ENCODE results near the gene RNF130. TPM values are rescaled to one million over a fixed set of nuclear protein-coding genes. Genes with fewer than 3 reads are reported as not detected.

Gene RNF130
- total RNA-seq, 1 donor from 2014 or later: 29.8 TPM

DNA sequence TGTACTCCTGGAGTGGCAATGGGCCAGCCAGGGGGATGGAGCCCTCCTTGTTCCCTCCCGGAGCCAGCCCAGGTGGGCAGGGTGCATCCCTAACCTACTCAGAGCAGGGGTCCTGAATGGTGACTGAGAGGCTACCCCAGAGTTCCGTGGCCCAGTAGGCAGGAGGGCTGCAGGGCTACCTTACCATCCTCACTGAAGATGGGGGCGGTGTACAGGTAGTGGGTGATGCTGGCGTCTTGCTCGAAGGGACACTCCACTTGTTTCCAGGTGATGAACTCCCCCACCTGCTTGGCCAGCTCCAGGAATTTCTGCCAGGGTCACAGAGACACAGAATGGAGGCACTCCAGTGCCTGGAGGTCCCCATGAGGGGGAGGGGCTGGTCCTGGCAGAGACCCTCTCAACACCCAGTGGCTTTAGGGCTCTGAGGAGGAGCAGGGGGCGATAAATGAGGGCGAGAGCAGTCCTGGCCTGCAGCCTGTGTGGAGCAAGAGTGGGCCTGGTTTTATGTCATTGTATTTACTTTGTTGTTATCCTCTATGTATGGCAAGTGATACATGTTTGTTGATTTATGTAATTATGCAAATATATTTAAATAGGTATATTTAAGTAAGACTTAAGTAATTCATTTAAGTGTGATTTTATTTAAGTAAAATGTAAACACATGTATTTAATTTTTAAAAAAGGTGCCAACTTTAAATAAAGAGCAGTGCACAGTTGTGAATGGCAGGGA lies 39.9 kb upstream of the RNF130 start:
- peaks cover 2% of the 10 kb centered on the region for H3K4me1 Mint-ChIP-seq (ENCODE audit: low read depth, unreplicated experiment)
- H3K9me3 ChIP-seq (ENCODE audit: insufficient read depth, low read depth, low read length): peaks cover 3% of the 10 kb centered on the region
- no peak for FAIRE-seq
- H2AFZ ChIP-seq (ENCODE audit: low read depth, low read length): no peak overlapping the region
- no peaks in the 10 kb centered on the region for H3K27me3 ChIP-seq (ENCODE audit: insufficient read depth, low read length)
- H3K27ac ChIP-seq (ENCODE audit: low read depth, low read length): no peak overlapping the region
- H3K4me1 ChIP-seq (ENCODE audit: insufficient read depth, low read length): no peaks in the 10 kb centered on the region
- H3K9ac ChIP-seq (ENCODE audit: low read length): no peak overlapping the region
- H3K36me3 Mint-ChIP-seq (ENCODE audit: low read depth, unreplicated experiment): no peaks in the 10 kb centered on the region
- H3K4me3 Mint-ChIP-seq (ENCODE audit: unreplicated experiment): no peak overlapping the region
- no peak overlapping the region for H3K4me3 ChIP-seq (ENCODE audit: insufficient read depth, low read depth, low read length)
- no peaks in the 10 kb centered on the region for H4K20me1 ChIP-seq (ENCODE audit: insufficient read depth, low read length)
- H3K27ac Mint-ChIP-seq (ENCODE audit: unreplicated experiment): no peak overlapping the region
- no peak for DNase-seq (ENCODE audit: low read depth)
- TF ChIP-seq EZH2 (IDR thresholded peaks at IDR 0.05; ENCODE audit: insufficient read depth, low read length): no peak
- TF ChIP-seq, protein P1, sequence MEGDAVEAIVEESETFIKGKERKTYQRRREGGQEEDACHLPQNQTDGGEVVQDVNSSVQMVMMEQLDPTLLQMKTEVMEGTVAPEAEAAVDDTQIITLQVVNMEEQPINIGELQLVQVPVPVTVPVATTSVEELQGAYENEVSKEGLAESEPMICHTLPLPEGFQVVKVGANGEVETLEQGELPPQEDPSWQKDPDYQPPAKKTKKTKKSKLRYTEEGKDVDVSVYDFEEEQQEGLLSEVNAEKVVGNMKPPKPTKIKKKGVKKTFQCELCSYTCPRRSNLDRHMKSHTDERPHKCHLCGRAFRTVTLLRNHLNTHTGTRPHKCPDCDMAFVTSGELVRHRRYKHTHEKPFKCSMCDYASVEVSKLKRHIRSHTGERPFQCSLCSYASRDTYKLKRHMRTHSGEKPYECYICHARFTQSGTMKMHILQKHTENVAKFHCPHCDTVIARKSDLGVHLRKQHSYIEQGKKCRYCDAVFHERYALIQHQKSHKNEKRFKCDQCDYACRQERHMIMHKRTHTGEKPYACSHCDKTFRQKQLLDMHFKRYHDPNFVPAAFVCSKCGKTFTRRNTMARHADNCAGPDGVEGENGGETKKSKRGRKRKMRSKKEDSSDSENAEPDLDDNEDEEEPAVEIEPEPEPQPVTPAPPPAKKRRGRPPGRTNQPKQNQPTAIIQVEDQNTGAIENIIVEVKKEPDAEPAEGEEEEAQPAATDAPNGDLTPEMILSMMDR (IDR thresholded peaks at IDR 0.05; ENCODE audit: insufficient read depth, low read depth, low read length): no peak
- peaks cover 9% of the 10 kb centered on the region for H3K9me3 Mint-ChIP-seq (ENCODE audit: unreplicated experiment)
- H3K27me3 Mint-ChIP-seq (ENCODE audit: low read depth, unreplicated experiment): peaks cover 2% of the 10 kb centered on the region
- no peak overlapping the region for H3K4me2 ChIP-seq (ENCODE audit: low read length)
- no peaks in the 10 kb centered on the region for H3K36me3 ChIP-seq (ENCODE audit: insufficient read depth, low read length)
- H3K79me2 ChIP-seq (ENCODE audit: insufficient read depth, low read length): no peaks in the 10 kb centered on the region

DNA sequence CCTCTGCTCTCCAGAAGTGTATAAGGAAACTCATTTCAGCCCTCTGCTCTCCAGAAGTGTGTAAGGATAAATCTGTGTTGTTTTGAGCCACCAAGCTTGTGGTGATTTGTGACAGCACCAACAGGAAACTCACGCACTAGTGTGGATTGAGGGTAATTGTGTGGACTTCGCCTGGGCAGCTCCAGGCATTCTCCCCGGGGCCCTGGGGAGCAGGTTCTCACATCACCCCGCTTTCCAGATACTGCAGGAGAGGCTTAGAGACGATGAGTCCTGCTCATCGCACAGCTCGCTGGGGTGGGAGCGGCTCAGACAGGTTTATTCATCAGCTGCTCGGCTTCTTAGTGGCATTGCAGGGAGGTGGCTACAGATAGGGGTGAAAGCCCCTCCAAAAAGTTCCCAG lies 38.4 kb upstream of the RNF130 start:
- H3K4me1 ChIP-seq (ENCODE audit: insufficient read depth, low read length): no peaks in the 10 kb centered on the region
- Mint-ChIP-seq H3K36me3 (ENCODE audit: low read depth, unreplicated experiment) (no peaks in the 10 kb centered on the region), H3K27me3 (ENCODE audit: low read depth, unreplicated experiment) (no peaks in the 10 kb centered on the region), H3K27ac (ENCODE audit: unreplicated experiment) (no peak overlapping the region), H3K4me1 (ENCODE audit: low read depth, unreplicated experiment) (no peaks in the 10 kb centered on the region), H3K4me3 (ENCODE audit: unreplicated experiment) (no peak overlapping the region), H3K9me3 (ENCODE audit: unreplicated experiment) (peaks cover 15% of the 10 kb centered on the region)
- H3K36me3 ChIP-seq (ENCODE audit: insufficient read depth, low read length): no peaks in the 10 kb centered on the region
- no peak overlapping the region for H3K4me3 ChIP-seq (ENCODE audit: insufficient read depth, low read depth, low read length)
- FAIRE-seq (no peak), DNase-seq (ENCODE audit: low read depth) (no peak)
- no peaks in the 10 kb centered on the region for H3K79me2 ChIP-seq (ENCODE audit: insufficient read depth, low read length)
- H3K27ac ChIP-seq (ENCODE audit: low read depth, low read length): no peak overlapping the region
- H4K20me1 ChIP-seq (ENCODE audit: insufficient read depth, low read length): no peaks in the 10 kb centered on the region
- peaks cover 6% of the 10 kb centered on the region for H3K9me3 ChIP-seq (ENCODE audit: insufficient read depth, low read depth, low read length)
- H3K9ac ChIP-seq (ENCODE audit: low read length): no peak overlapping the region
- TF ChIP-seq EZH2 (IDR thresholded peaks at IDR 0.05; ENCODE audit: insufficient read depth, low read length): no peak
- TF ChIP-seq, protein P1 (IDR thresholded peaks at IDR 0.05; ENCODE audit: insufficient read depth, low read depth, low read length): no peak
- H2AFZ ChIP-seq (ENCODE audit: low read depth, low read length): no peak overlapping the region
- H3K27me3 ChIP-seq (ENCODE audit: insufficient read depth, low read length): no peaks in the 10 kb centered on the region
- no peak overlapping the region for H3K4me2 ChIP-seq (ENCODE audit: low read length)

DNA sequence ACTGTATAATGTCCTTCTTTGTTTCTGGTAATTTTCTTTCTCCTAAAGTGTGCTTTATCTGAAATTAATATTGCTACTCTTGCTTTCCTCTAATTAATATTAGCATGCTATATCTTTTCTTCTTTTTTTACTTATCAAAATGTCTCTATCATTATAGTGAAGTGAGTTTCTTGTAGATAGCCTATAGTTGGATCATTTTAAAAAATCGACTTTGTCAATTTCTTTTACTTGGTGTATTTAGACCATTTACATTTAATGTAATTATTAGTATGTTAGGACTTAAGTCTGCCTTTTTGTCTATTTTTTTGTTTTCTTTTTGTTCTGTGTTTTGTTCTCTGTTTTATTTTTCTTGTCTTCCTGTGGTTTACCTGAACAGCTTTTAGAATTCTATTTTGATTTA lies 35.4 kb upstream of the RNF130 start:
- no peak for DNase-seq (ENCODE audit: low read depth)
- H3K27ac Mint-ChIP-seq (ENCODE audit: unreplicated experiment): no peak overlapping the region
- Histone ChIP-seq H3K9ac (ENCODE audit: low read length) (no peak overlapping the region), H3K4me3 (ENCODE audit: insufficient read depth, low read depth, low read length) (no peak overlapping the region), H3K27ac (ENCODE audit: low read depth, low read length) (no peak overlapping the region), H3K79me2 (ENCODE audit: insufficient read depth, low read length) (no peaks in the 10 kb centered on the region), H3K4me2 (ENCODE audit: low read length) (no peak overlapping the region), H3K36me3 (ENCODE audit: insufficient read depth, low read length) (no peaks in the 10 kb centered on the region), H3K4me1 (ENCODE audit: insufficient read depth, low read length) (no peaks in the 10 kb centered on the region), H4K20me1 (ENCODE audit: insufficient read depth, low read length) (no peaks in the 10 kb centered on the region), H3K27me3 (ENCODE audit: insufficient read depth, low read length) (no peaks in the 10 kb centered on the region), H2AFZ (ENCODE audit: low read depth, low read length) (no peak overlapping the region), H3K9me3 (ENCODE audit: insufficient read depth, low read depth, low read length) (peaks cover 6% of the 10 kb centered on the region)
- no peak for FAIRE-seq
- peaks cover 17% of the 10 kb centered on the region for H3K9me3 Mint-ChIP-seq (ENCODE audit: unreplicated experiment)
- TF ChIP-seq EZH2 (IDR thresholded peaks at IDR 0.05; ENCODE audit: insufficient read depth, low read length): no peak
- TF ChIP-seq, protein P1 (IDR thresholded peaks at IDR 0.05; ENCODE audit: insufficient read depth, low read depth, low read length): no peak
- H3K36me3 Mint-ChIP-seq (ENCODE audit: low read depth, unreplicated experiment): no peaks in the 10 kb centered on the region
- H3K4me1 Mint-ChIP-seq (ENCODE audit: low read depth, unreplicated experiment): no peaks in the 10 kb centered on the region
- no peaks in the 10 kb centered on the region for H3K27me3 Mint-ChIP-seq (ENCODE audit: low read depth, unreplicated experiment)
- H3K4me3 Mint-ChIP-seq (ENCODE audit: unreplicated experiment): no peak overlapping the region

Data from astrocyte (in vitro differentiated cells and primary cell).